Anterior cingulate cortex (tissue), 58 donors: Measurements from ENCODE around the gene SEMA3A.

ENCODE experiments used
- DNase-seq, 58 donors: peaks; one replicate each; lab custom pipeline; 2025; lab: John Stamatoyannopoulos, UW

SEMA3A gene

GRCh38 chr7:84113906-84114850, 80.4 kb downstream of the SEMA3A start:
- DNase-seq: no peak

- no peak for DNase-seq
Measured at GRCh38 chr7:84113286-84113685, 81.3 kb downstream of the SEMA3A start.

GRCh38 chr7:84112771-84113170, 81.8 kb downstream of the SEMA3A start:
- no peak for DNase-seq

- DNase-seq: no peak
Measured at GRCh38 chr7:84111842-84112241, 82.7 kb downstream of the SEMA3A start.

GRCh38 chr7:84110400-84110799, 84.2 kb downstream of the SEMA3A start:
- DNase-seq: no peak

- DNase-seq: no peak
Measured at GRCh38 chr7:84108787-84109186, 85.8 kb downstream of the SEMA3A start.

GRCh38 chr7:84108119-84108518, 86.5 kb downstream of the SEMA3A start:
- DNase-seq: no peak

- no peak for DNase-seq
Measured at GRCh38 chr7:84107259-84107658, 87.3 kb downstream of the SEMA3A start.

- DNase-seq: no peak
Measured at GRCh38 chr7:84106291-84106690, 88.3 kb downstream of the SEMA3A start.

GRCh38 chr7:84105586-84105985, 89.0 kb downstream of the SEMA3A start:
- no peak for DNase-seq

GRCh38 chr7:84104826-84105225, 89.8 kb downstream of the SEMA3A start:
- peak in 2 of 58 donors; percentile 1 to 8 for DNase-seq

- no peak for DNase-seq
Measured at GRCh38 chr7:84102213-84102612, 92.4 kb downstream of the SEMA3A start.

GRCh38 chr7:84100866-84101265, 93.7 kb downstream of the SEMA3A start:
- DNase-seq: no peak

- no peak for DNase-seq
Measured at GRCh38 chr7:84095971-84096370, 98.6 kb downstream of the SEMA3A start.

GRCh38 chr7:84092207-84092606, 102.4 kb downstream of the SEMA3A start:
- no peak for DNase-seq

- DNase-seq: no peak
Measured at GRCh38 chr7:84091318-84091717, 103.3 kb downstream of the SEMA3A start.

- no peak for DNase-seq
Measured at GRCh38 chr7:84088802-84089201, 105.8 kb downstream of the SEMA3A start.

- no peak for DNase-seq
Measured at GRCh38 chr7:84085998-84086397, 108.6 kb downstream of the SEMA3A start.

GRCh38 chr7:84085147-84085546, 109.4 kb downstream of the SEMA3A start:
- DNase-seq: no peak

GRCh38 chr7:84083846-84084245, 110.7 kb downstream of the SEMA3A start:
- no peak for DNase-seq

GRCh38 chr7:84081973-84082522, 112.5 kb downstream of the SEMA3A start:
- no peak for DNase-seq

GRCh38 chr7:84077336-84077735, 117.3 kb downstream of the SEMA3A start:
- no peak for DNase-seq
